GM06990 (cell line): ENCODE results near the gene CACNG7.

Source experiments
- DNase-seq: peaks from one replicate; pipeline ENCODE4 v3.0.0-alpha.2; 2011; ENCODE audit not compliant: insufficient read length; ENCODE audit errors: extremely low read depth
- H3K27me3 ChIP-seq: replicated peaks from 2 replicates; pipeline ENCODE4 v1.6.0; 2011; ENCODE audit warnings: low read length; ENCODE audit not compliant: control insufficient read depth, insufficient read depth
- H3K36me3 ChIP-seq: 2 replicates; pipeline ENCODE4 v1.5.1; 2011; ENCODE audit warnings: low read length; ENCODE audit not compliant: control insufficient read depth, insufficient read depth
- H3K4me3 ChIP-seq: replicated peaks from 2 replicates; pipeline ENCODE4 v1.5.1; 2011; ENCODE audit warnings: low read depth, mild to moderate bottlenecking, control low read depth, low read length
- TF ChIP-seq, protein P1 (sequence below): IDR thresholded peaks from 2 replicates; pipeline ENCODE4 v1.5.1; 2011; ENCODE audit warnings: low read length, control low read depth, mild to moderate bottlenecking, inconsistent platforms; ENCODE audit not compliant: insufficient read depth, poor library complexity, severe bottlenecking

Gene CACNG7

DNA sequence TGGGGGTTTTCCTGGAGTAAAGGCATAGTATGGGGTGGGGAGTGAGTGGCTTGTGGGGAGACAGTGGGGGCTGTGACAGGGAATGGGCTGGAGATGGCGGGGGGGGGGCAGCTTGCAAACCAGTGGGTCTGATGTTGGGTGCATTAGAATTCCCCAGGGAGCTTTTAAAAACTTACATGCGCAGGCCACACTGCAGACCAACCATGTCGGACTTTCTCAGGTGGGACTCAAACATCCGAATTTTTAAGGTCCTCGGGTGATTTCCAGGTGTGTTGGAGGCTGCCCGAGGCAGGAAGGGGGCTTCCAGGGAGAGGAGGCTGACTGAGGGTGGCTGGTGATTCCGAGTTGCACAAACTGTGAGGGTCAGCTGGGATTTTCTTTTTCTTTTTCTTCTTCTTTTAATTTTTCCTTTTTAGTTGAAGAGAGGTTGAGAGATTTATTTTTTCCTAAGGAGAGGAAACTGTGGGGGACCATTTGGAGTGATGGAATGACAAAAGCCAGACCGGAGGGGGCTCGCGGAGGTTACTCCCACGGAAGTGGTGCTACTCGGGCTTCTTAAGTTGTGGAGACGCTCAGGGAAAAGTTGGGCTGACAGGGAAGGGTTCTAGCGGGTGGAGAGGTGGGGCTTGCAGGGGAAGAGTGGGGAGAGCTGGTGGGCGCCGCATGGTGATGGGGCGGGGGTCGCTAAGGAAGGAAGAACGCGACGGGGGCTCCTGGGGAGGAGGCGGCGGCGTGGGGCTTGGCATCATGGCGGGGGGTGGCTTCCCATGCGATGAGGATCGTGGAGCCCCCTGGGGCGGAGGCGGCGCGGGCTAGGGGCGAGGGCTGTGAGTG is 52.7 kb downstream of the CACNG7 start:
- no peak for DNase-seq
- Histone ChIP-seq H3K36me3 (no peaks in the 10 kb centered on the region), H3K27me3 (no peaks in the 10 kb centered on the region), H3K4me3 (no peak overlapping the region)
- TF ChIP-seq, protein P1, sequence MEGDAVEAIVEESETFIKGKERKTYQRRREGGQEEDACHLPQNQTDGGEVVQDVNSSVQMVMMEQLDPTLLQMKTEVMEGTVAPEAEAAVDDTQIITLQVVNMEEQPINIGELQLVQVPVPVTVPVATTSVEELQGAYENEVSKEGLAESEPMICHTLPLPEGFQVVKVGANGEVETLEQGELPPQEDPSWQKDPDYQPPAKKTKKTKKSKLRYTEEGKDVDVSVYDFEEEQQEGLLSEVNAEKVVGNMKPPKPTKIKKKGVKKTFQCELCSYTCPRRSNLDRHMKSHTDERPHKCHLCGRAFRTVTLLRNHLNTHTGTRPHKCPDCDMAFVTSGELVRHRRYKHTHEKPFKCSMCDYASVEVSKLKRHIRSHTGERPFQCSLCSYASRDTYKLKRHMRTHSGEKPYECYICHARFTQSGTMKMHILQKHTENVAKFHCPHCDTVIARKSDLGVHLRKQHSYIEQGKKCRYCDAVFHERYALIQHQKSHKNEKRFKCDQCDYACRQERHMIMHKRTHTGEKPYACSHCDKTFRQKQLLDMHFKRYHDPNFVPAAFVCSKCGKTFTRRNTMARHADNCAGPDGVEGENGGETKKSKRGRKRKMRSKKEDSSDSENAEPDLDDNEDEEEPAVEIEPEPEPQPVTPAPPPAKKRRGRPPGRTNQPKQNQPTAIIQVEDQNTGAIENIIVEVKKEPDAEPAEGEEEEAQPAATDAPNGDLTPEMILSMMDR, result no peak

DNA sequence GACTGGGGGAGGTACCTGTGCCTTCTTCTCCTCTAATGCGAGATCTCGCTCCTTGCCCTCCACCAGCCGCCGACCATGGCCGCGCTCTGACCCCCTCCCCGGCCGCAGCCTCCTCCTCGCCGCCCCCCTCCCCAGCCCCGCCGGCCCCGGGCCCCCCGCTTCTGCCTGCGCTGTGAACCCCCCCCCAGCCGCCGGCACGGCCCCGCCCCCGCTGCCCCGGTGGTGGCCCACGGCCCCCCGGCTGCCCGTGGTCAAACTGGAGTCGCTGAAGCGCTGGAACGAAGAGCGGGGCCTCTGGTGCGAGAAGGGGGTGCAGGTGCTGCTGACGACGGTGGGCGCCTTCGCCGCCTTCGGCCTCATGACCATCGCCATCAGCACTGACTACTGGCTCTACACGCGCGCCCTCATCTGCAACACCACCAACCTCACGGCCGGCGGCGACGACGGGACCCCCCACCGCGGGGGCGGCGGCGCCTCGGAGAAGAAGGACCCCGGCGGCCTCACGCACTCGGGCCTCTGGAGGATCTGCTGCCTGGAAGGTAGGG is 53.9 kb downstream of the CACNG7 start, which contains the start of gene CACNG8:
Gene CACNG8, plus strand, starts transcription at position 51 of the 545 bp plus-strand sequence.
- Histone ChIP-seq H3K27me3 (no peaks in the 10 kb centered on the region), H3K4me3 (no peak within 1 kb of the TSS), H3K36me3 (no peaks in the 10 kb centered on the region)
- TF ChIP-seq, protein P1, result no peak
- DNase-seq, result no peak

DNA sequence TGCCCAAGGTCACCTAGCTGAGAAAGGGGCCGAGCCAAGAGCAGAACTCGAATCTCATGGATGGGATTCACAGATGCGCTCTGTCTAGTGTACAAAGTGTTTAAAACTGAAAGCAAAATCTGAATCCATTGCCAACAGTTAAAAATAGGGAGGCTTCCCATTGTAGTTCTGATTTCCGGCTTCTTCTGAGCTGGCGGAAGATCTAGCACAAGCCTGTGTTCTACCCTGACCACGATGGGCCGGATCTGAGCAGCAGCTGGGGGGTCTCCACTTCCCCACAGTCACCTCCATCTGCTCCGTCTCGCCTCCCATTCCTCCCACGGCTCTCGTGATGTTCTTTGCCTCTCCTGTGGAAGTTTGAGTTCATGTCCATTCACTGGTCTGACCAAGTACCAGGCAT is 56.0 kb downstream of the CACNG7 start:
- DNase-seq, result no peak
- TF ChIP-seq, protein P1, result no peak

DNA sequence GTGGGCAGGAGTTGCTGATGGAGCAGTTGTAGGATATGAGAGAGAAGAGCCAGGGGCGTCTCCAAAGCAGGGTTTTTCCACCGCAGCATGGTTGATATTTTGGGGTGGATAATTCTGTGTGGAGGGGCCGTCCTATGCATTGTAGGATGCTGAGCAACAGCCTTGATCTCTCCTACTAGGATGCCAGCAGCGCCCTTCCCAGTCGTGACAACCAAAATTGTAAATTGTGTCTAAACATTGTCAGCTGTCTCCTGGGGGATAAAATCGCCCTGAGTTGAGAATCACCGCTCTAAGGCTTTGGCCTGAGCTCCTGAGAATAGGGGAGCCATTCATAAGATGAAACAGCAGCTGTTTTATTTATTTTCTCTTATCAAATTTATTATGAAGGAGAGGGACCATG is 57.9 kb downstream of the CACNG7 start:
- Histone ChIP-seq H3K27me3 (no peaks in the 10 kb centered on the region), H3K4me3 (no peak overlapping the region), H3K36me3 (no peaks in the 10 kb centered on the region)
- TF ChIP-seq, protein P1, result no peak
- DNase-seq, result no peak

More for the DNA sequence above, 56.0 kb downstream of the CACNG7 start:
- Histone ChIP-seq H3K4me3 (no peak overlapping the region), H3K36me3 (no peaks in the 10 kb centered on the region), H3K27me3 (no peaks in the 10 kb centered on the region)

DNA sequence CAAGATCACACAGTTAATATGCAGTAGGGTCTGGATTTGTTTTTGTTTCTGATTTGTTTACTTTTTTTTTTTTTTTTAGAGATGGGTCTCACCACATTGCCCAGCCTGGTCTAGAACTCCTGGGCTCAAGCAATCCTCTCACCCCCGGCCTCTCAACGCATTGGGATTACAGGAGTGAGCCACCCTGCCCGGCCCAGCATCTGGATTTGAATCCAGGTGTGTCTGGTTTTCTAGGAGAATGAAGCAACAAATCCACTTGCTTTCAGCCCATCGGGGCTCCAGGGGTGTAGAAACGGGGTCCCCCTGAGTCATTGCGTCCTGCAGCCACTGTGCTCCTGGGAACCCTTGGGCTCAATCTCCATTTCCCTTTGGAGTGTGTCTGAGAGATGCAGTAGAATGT is 60.3 kb downstream of the CACNG7 start:
- Histone ChIP-seq H3K36me3 (no peaks in the 10 kb centered on the region), H3K27me3 (no peaks in the 10 kb centered on the region), H3K4me3 (no peak overlapping the region)
- TF ChIP-seq, protein P1, result no peak
- DNase-seq, result no peak
